Measurements from ENCODE around the gene ACVR1. TPM values are rescaled to one million over a fixed set of nuclear protein-coding genes. Genes with fewer than 3 reads are reported as not detected.

Gene ACVR1
- total and polyA plus RNA-seq, 2 of the 13 experiments (the other 11 are each of a cell fraction or from before 2014, with no cell fraction given) = 2.3 to 5.4 TPM

- TF ChIP-seq SP1 (IDR thresholded peaks at IDR 0.05) (no peak), SP1 (CRISPR knock-in tag; IDR thresholded peaks at IDR 0.05) (peak; percentile 79), TOE1 (CRISPR knock-in tag; IDR thresholded peaks at IDR 0.05) (no peak), PHF21A (CRISPR knock-in tag; IDR thresholded peaks at IDR 0.05) (peak; percentile 64), ZNF609 (CRISPR knock-in tag; IDR thresholded peaks at IDR 0.05; ENCODE audit: borderline replicate concordance) (peak; percentile 35; the same call in 1 of the 2 replicates), ZBTB37 (CRISPR knock-in tag; IDR thresholded peaks at IDR 0.05) (no peak), ZNF503 (CRISPR knock-in tag; IDR thresholded peaks at IDR 0.05) (no peak), ZNF180 (CRISPR knock-in tag; IDR thresholded peaks at IDR 0.05; ENCODE audit: borderline replicate concordance, low read depth) (no peak), ZSCAN9 (CRISPR knock-in tag; IDR thresholded peaks at IDR 0.05; ENCODE audit: borderline replicate concordance) (0 out of 2 replicates have a peak, but pooled peaks have one; percentile 38), PPARG (CRISPR knock-in tag; conservative IDR thresholded peaks at IDR 0.05) (no peak), TCF7 (IDR thresholded peaks at IDR 0.05; ENCODE audit: low read depth) (no peak), HBP1 (CRISPR knock-in tag; IDR thresholded peaks at IDR 0.05; ENCODE audit: low read depth) (peak; percentile 89; the same call in 1 of the 2 replicates), ZNF142 (CRISPR knock-in tag; IDR thresholded peaks at IDR 0.05) (peak; percentile 87; the same call in 1 of the 2 replicates)
These were observed at the start of gene ACVR1 (continued) for GRCh38 chr2:157876066-157876785.
